ENCODE measurements around the gene ELAVL4.

The ELAVL4 gene

GRCh38 chr1:50129201-50129600 is 20.5 kb downstream of the ELAVL4 start:
- DNase-seq (ENCODE audit: low spot score) = no peak
- POLR2A ChIA-PET (ENCODE audit: low non-redundant PET) = no interaction called here
- CTCF ChIA-PET = interaction anchor here (0.5 kb wide), 1 partner anchor 80 kb away, joined by 3 read pairs; no protein-coding TSS in a partner anchor
- TF ChIP-seq CTCF (conservative IDR thresholded peaks at IDR 0.05; ENCODE audit: low read depth) = no peak
- H3K27ac ChIP-seq = no peak overlapping the region

- no peak overlapping the region for H3K27ac ChIP-seq
- no peak for TF ChIP-seq CTCF (conservative IDR thresholded peaks at IDR 0.05; ENCODE audit: low read depth)
- DNase-seq (ENCODE audit: low spot score) = no peak
- ChIA-PET CTCF (no interaction called here), POLR2A (ENCODE audit: low non-redundant PET) (no interaction called here)
These were observed 23.7 kb downstream of the ELAVL4 start for GRCh38 chr1:50132347-50132894.

- no peak overlapping the region for H3K27ac ChIP-seq
- TF ChIP-seq CTCF (conservative IDR thresholded peaks at IDR 0.05; ENCODE audit: low read depth) = no peak
- ChIA-PET POLR2A (ENCODE audit: low non-redundant PET) (no interaction called here), CTCF (interaction anchor here (0.6 kb wide), 1 partner anchor 231 kb away, joined by 3 read pairs; no protein-coding TSS in a partner anchor)
- DNase-seq (ENCODE audit: low spot score) = no peak
These were observed 27.0 kb downstream of the ELAVL4 start for GRCh38 chr1:50135716-50136115.

GRCh38 chr1:50139339-50140181 is 30.8 kb downstream of the ELAVL4 start:
- POLR2A ChIA-PET (ENCODE audit: low non-redundant PET) = no interaction called here
- CTCF ChIA-PET = no interaction called here
- no peak for DNase-seq (ENCODE audit: low spot score)
- TF ChIP-seq CTCF (conservative IDR thresholded peaks at IDR 0.05; ENCODE audit: low read depth) = no peak
- H3K27ac ChIP-seq = no peak overlapping the region

GRCh38 chr1:50140182-50140447 is 31.4 kb downstream of the ELAVL4 start:
- no peak for DNase-seq (ENCODE audit: low spot score)
- no peak for TF ChIP-seq CTCF (conservative IDR thresholded peaks at IDR 0.05; ENCODE audit: low read depth)
- H3K27ac ChIP-seq = no peak overlapping the region
- ChIA-PET CTCF (no interaction called here), POLR2A (ENCODE audit: low non-redundant PET) (no interaction called here)

- POLR2A ChIA-PET (ENCODE audit: low non-redundant PET) = no interaction called here
- no peak for TF ChIP-seq CTCF (conservative IDR thresholded peaks at IDR 0.05; ENCODE audit: low read depth)
- CTCF ChIA-PET = no interaction called here
These were observed 38.6 kb downstream of the ELAVL4 start for GRCh38 chr1:50147191-50147850.

More at GRCh38 chr1:50147191-50147850, 38.6 kb downstream of the ELAVL4 start:
- DNase-seq (ENCODE audit: low spot score) = no peak
- no peak overlapping the region for H3K27ac ChIP-seq

Data from RWPE1 (cell line).